Measurements from ENCODE around the gene GNG2.

Gene GNG2

DNA sequence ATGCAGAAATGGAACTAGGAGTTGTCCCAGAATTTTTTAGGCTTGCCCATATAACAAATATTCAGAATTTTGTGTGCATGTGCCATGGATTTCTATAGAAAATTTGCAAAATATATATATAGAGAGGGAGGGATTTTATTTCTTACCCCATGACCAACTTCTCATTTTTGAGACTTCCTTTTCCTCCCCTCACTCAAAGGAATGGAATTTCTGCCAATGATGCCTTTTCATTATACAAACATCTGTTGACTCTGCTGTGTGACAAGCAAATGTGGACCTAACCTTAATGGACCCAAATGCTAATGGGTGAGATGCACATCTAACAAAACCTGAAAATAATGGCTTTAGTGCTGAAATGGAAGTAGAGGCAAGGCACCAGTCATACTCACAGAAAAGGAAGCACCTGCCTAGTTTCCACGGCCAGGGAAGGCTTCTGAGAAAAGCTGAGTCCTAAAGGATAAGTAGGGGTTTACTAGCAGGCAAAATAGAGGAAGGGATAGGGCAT lies 3.6 kb upstream of the GNG2 start:
- DNase-seq = no peak

DNA sequence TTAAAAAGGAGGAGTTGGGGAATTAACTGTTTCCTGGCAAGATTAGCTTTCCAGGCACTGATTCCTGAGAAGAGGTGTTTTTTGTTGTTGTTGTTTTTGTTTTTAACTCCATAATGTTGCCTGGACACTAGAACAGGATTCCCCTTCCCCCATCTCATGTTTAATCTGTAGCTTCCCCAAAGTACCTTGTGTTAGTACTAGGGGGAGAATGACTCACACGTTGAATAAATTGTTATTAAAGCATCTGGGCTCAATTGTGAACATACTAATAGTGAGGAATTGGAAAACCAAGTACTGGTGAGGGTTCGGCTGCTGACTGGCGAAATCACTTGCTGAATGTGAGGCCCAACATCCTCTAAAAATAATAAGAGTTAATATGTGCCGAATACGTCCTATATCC lies 1.3 kb upstream of the GNG2 start:
- DNase-seq = no peak

DNA sequence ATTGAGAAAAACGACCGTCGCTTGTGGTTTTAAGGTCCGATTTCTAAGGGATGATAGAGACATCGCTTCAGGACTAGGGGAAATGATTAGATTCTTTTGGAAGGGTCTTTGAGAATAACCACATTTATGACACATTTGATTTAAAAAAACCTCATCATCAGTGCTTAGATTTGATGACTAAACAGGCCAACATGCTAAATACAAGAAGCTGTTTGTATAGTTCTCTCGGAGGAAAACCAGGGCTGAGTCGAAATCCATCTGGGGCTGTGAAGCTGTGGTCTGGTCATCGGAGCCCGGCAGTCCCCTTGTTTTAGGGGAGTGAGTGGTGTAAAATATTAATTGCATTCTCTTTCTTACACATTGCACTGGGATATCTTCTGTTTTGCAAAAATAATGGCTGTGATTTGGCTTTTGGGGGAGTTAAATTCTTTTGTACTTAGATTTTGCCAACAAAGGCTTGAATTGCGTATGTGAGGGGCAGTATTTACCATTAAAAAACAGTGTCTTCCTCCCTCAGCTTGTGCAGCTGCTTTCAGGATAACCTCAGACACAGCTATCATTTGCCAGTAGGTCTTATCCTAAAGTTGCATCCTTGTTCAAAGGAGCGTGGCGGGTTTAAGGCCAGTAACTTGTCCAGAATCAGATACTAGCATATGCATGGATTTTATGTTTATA lies 550 bp downstream of the GNG2 start:
- no peak for DNase-seq

DNA sequence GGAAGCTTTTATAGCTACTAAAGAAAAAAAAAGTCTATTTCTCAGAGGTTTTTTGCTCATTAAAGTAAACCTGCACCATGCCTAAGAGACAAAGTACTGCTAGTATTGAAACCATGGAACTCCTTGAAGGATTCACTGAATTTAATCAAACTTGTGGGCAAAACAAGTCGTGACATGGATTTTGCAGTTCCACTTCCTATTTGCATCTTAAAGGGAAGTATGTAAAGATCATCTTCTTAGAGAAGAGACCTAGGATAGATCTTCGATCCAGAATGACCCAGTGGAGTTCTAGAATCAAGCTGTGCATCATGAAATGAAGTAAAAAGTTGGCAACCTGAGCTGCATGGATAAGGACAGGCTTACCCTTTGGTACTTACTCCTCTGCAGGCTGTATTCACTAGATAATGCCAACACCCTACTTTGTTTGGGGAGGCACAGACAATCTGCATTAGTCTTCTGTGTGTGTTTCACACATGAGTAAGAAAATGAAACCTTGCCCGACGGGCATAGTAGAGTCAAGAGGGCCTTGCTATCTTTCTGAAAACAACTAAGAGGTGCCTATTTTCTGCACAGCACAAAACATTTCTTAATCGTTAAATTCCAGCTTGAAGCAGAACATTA lies 1.9 kb downstream of the GNG2 start:
- DNase-seq = no peak

GRCh38 chr14:51862860-51863259 lies 2.4 kb downstream of the GNG2 start:
- DNase-seq = no peak

DNA sequence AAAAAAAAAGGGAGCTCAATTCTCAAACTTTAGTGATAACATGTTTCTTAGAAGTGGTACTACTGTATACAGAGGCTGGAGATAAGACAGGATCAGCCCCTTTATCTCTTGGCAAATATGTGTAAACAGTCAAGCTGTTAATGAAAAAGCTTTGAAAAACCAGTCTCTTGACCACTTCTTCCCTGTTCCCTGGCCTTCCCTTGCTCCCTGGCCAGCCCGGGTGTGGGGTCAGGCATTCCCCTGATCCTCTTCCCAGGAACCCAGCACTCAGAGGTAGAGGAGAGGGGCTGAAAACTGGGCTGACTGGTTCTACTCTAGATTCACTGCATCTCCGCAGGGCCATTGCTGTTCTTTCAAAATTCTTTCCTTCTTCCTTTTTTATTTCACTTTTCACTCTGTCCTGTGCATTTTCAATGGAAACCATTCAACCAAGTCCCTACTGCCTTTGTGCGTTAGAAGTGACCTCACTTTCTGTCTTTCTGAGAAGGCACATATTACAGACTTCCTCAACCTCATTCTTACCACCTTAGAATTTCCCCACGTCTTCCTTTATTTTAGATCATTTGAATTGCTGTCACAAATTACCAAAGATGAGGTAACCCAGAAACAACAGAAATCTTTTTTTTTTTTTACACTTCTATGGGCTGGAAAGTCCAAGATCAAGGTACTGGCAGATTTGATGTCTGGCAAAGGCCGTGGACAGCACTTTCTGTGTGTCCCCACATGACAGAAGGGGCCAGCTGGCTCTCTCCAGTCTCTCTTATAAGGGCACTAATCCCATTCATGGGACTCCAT lies 5.7 kb downstream of the GNG2 start:
- no peak for DNase-seq

DNA sequence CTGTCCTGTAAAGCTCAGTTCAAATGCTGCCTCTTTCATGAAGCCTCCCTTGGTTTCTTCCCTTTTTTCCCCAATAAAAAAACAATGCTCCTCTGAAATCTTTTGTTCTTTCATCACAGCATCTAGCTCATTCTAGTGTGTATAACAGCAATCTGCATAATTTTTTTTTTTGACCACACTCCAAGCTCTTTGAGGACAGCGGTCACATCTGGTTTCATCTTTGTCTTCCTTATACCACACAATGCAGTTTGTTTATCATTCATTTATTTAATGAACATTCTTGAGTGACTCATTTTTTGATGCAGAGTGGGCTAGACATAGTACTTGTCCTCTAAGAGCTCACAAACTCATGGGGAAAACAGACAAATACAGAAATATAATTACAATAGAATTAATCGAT lies 7.3 kb downstream of the GNG2 start:
- DNase-seq = no peak

- no peak for DNase-seq
These were observed 8.0 kb downstream of the GNG2 start for GRCh38 chr14:51868405-51868804.

GRCh38 chr14:51869411-51870100 lies 9.1 kb downstream of the GNG2 start:
- peak; percentile 74 for DNase-seq

DNA sequence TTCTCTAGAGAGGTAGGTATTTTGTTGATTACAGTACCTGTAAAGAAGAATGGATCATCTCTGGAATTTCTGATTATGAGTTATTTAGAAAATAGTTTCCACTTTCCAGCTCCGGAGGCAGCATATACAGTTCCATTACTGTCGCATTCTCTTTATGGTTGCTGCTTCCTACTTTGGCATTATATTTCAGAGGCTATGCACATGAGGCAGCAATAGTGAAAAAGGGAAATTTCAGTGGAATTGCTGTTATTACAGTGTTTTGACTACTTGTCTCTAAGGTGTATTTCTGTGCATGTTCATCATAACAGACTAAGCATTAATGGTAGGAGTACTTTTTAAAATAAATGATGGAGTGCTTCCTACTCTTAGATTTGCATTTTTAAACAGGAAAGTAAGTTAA lies 10.2 kb downstream of the GNG2 start:
- no peak for DNase-seq

DNA sequence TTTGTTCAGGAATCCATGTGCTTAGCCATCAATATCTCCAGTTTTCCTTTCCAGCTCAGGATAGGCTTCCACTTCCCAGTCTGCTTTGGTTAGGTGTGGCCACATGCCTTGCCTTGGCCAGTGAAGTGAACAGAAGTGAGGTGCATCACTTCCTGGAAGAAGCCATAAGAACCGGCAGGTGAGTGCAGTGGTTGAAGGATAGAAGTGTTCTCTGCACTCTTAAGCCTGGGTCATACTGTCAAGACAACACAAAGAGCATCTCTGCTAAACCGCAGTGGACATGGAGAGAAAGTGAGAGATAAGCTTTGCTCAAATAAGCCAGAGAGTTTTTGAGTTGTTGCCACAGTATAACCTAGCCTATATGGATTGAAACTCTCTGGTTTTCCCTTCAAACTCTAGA lies 11.4 kb downstream of the GNG2 start:
- no peak for DNase-seq

GRCh38 chr14:51872396-51872795 lies 12.0 kb downstream of the GNG2 start:
- DNase-seq = no peak

DNA sequence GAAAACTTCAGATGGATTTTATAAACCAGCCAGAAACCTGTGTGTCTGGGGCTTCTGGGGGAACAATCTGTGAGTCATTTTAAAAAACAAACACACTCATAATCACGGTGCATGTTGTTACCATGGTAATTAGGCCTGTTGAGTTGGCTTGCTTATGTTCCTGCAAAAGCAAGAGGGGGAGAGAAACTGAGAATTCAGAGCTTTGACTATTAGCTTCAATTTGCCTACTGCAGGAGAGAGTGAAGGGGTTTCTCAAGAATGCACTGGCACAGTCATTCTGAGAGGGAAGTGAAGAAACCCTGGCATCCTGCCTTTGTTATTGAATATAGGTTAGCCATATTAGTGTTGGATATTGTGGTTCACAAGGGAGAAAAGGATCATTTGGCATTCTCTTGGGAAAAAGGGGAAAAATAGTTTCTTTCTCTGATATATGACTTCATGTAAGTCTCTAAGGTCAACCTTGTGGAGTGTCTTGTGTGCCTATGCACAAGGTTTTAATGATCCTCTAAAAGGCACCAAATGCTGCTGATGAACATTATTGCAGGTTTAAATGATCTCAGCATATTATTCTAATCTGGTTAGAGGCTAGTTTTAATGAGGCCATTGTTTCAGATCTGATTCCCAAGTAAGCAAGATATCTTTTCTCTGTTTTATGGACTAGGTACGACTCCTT lies 12.9 kb downstream of the GNG2 start:
- no peak for DNase-seq

DNA sequence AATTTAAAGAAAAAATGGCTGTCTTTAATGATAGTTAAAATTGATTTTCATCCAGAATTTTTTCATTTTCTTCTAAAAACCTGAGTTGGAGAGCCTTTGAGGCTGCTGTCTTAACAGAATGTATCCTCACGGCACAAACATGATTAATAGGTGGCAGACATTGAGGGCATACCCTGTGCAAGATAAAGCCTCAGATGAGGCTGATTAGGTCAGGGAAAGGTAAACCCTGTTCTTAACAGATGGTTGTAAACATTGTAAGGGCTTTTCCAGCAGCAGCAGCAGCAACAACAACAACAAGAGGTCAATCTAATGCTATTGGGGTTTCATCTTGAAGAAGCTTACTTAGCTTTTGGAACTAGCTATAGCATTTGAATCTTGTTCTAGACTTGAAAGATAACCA lies 17.4 kb downstream of the GNG2 start:
- DNase-seq = no peak

- DNase-seq = no peak
These were observed 18.8 kb downstream of the GNG2 start for GRCh38 chr14:51879170-51879569.

DNA sequence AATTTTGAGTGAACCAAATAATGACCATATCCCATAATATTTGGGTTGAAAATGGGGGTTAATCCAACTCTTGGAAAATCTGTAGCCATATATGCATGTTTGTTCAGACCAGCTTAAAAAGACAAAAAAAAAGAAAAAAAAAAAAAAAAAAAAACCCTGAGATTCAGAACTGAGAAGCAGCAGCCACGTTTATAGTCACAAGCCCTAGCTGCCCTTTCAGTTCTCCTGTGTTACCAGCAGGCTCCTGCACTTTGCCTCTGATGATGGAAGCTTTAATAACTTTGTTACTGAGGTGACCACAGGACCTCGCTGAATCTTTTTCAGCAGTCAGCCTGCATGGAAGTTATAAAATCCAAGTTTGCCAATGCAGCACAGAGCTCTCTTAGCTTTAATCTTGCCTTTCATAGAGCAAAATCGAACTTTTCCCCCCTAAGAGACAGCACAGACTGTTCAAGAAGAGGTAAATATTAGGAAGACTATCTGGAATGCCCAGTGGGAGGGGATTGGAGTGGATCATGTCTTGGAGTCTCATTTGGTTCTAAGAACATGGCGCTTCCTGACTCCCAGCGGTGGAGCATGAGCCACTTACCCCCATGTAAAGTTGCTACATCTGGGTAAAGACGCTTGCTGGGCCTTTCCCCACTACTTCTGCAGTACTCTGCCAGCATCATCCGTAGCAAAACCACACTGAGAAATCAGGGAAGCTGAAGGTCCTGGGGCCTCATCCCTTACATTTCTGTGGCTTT lies 20.6 kb downstream of the GNG2 start:
- DNase-seq = no peak

DNA sequence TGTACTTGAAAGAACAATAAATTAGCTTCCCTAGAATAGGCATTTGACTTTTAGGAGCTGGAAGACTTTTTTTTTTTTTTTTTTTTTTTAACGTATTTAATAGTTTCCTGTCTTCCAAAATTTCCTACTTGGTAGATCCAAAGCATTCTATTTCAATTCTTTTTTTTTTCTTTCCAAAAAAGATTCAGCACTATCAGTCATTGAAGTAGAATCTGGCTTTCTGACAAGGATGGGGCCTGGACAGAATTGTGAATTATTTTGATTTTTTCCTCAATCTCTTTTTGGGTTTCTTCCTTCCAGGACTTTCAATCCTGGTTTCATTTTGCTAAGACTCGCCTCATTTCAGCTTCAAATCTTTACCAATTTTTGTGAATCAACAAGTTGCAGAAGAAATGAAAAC lies 21.2 kb downstream of the GNG2 start:
- no peak for DNase-seq

DNA sequence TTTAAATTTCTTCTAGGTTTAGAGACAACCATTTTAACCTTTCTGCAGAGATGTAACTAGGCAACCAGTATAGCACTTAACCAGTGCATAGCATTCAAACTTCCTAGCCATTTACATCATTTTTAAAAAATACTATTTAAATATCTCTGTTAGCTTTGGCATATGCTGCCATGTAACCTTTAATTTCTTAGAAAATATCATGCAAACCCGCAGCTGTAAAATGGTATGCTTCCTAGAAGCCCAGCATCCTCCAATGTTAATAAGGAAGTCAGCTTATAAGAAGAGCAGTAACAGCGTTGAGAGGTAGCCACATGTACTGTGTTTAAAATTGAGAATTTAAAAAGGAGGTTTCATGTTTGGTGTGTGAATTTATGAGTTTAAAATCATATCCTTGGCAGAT lies 22.8 kb downstream of the GNG2 start:
- DNase-seq = no peak

GRCh38 chr14:51884086-51884927 lies 23.9 kb downstream of the GNG2 start:
- no peak for DNase-seq

DNA sequence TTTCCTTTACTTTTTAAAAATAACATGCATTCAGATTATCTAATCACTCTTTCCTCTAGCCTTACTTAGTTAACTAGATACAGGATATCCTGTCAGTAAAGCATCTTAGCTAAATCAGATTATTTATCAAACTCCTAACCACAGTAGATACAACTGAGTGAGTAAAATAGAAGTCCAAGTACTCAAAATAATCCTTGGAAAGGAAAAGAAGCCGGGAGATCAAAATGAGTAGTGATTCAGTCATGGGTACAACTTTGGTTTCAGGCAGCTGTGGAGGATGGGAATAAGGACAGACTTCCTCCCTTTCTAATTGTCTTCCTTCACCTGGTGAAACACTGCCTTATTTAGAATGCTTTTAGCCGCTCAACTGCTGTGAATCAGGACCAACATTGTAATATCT lies 29.4 kb downstream of the GNG2 start:
- DNase-seq = no peak

GRCh38 chr14:51894250-51894649 lies 33.8 kb downstream of the GNG2 start:
- no peak for DNase-seq
